GM18507 (cell line): ENCODE data around the gene KDM5D.

Source experiments
- DNase-seq: peaks from one replicate; pipeline ENCODE4 v3.0.0; 2011; ENCODE audit warnings: low read depth; ENCODE audit not compliant: insufficient read length; ENCODE audit errors: extremely low spot score
- FAIRE-seq: peaks from 2 replicates; lab custom pipeline; 2011; peaks lifted over from hg19 to GRCh38; lab: Jason Lieb, UNC

The KDM5D gene

GRCh38 chrY:19744381-19745378 is at the start of gene KDM5D:
Gene KDM5D, minus strand, starts transcription at chrY:19744726. Its CDS starts 192 bp downstream, at chrY:19744534.
- DNase-seq (no peak), FAIRE-seq (peak; percentile 72)

- DNase-seq = no peak
- no peak for FAIRE-seq
Observed at GRCh38 chrY:19768375-19768774, 23.8 kb upstream of the KDM5D start.

GRCh38 chrY:19743331-19743730 is 1.2 kb downstream of the KDM5D start:
- DNase-seq (no peak), FAIRE-seq (no peak)

- no peak for DNase-seq
- FAIRE-seq = no peak
Observed at GRCh38 chrY:19742153-19742552, 2.4 kb downstream of the KDM5D start.

GRCh38 chrY:19734425-19734824 is 10.1 kb downstream of the KDM5D start:
- FAIRE-seq = no peak
- no peak for DNase-seq

GRCh38 chrY:19717950-19718349 is 26.6 kb downstream of the KDM5D start:
- DNase-seq (no peak), FAIRE-seq (peak; percentile 85)

GRCh38 chrY:19717146-19717545 is 27.4 kb downstream of the KDM5D start:
- DNase-seq (no peak), FAIRE-seq (no peak)

GRCh38 chrY:19715226-19715625 is 29.3 kb downstream of the KDM5D start:
- no peak for FAIRE-seq
- DNase-seq = no peak

- no peak for DNase-seq
- FAIRE-seq = no peak
Observed at GRCh38 chrY:19713430-19713829, 31.1 kb downstream of the KDM5D start.

GRCh38 chrY:19706273-19706672 is 38.3 kb downstream of the KDM5D start:
- FAIRE-seq (no peak), DNase-seq (no peak)

- no peak for FAIRE-seq
- no peak for DNase-seq
Observed at GRCh38 chrY:19698495-19698894, 46.0 kb downstream of the KDM5D start.

- DNase-seq = no peak
- FAIRE-seq = no peak
Observed at GRCh38 chrY:19680821-19681220, 63.7 kb downstream of the KDM5D start.
